ENCODE measurements around the gene RIMS1. TPM values are rescaled to one million over a fixed set of nuclear protein-coding genes. Genes with fewer than 3 reads are reported as not detected.

Gene RIMS1
- total RNA-seq, 4 donors from 2014 or later = 0.63 to 2.4 (median 1.6) TPM

GRCh38 chr6:72374857-72375256, 488.5 kb downstream of the RIMS1 start:
- no peak for TF ChIP-seq CTCF (IDR thresholded peaks at IDR 0.05)
- DNase-seq (ENCODE audit: low spot score) = no peak
- no peak for ATAC-seq (ENCODE audit: low FRiP score)

GRCh38 chr6:72376736-72377135, 490.4 kb downstream of the RIMS1 start:
- ATAC-seq (ENCODE audit: low FRiP score) = no peak
- no peak for TF ChIP-seq CTCF (IDR thresholded peaks at IDR 0.05)

GRCh38 chr6:72381076-72381475, 494.7 kb downstream of the RIMS1 start:
- ATAC-seq (ENCODE audit: low FRiP score) (no peak), DNase-seq (ENCODE audit: low spot score) (no peak)
- TF ChIP-seq CTCF (IDR thresholded peaks at IDR 0.05) = no peak

More at GRCh38 chr6:72376736-72377135, 490.4 kb downstream of the RIMS1 start:
- DNase-seq (ENCODE audit: low spot score) = no peak

GRCh38 chr6:72382602-72383529, 496.5 kb downstream of the RIMS1 start:
- DNase-seq (ENCODE audit: low spot score) = no peak
- ATAC-seq (ENCODE audit: low FRiP score) = no peak
- TF ChIP-seq CTCF (IDR thresholded peaks at IDR 0.05) = no peak

GRCh38 chr6:72386324-72386723, 500.0 kb downstream of the RIMS1 start:
- TF ChIP-seq CTCF (IDR thresholded peaks at IDR 0.05) = no peak
- ATAC-seq (ENCODE audit: low FRiP score) = no peak
- no peak for DNase-seq (ENCODE audit: low spot score)

GRCh38 chr6:72389698-72390097, 503.3 kb downstream of the RIMS1 start:
- DNase-seq (ENCODE audit: low spot score) = no peak
- no peak for ATAC-seq (ENCODE audit: low FRiP score)

More at GRCh38 chr6:72389698-72390097, 503.3 kb downstream of the RIMS1 start:
- no peak for TF ChIP-seq CTCF (IDR thresholded peaks at IDR 0.05)
